ENCODE results near the gene TMEM47. TPM values are rescaled to one million over a fixed set of nuclear protein-coding genes. Genes with fewer than 3 reads are reported as not detected.

Gene TMEM47
- total RNA-seq, result not detected

GRCh38 chrX:34656842-34657725 is at the start of gene TMEM47:
Gene TMEM47 (minus strand): TSS chrX:34657285. CDS start chrX:34657029, 256 bp downstream.

